PFSK-1 (cell line): ENCODE measurements around the gene SLC39A7.

Source experiments
- FOXP2 ChIP-seq: optimal IDR thresholded peaks from 2 replicates; pipeline ENCODE3; 2011; ENCODE audit warnings: borderline replicate concordance, control low read depth, inconsistent platforms; ENCODE audit not compliant: insufficient read depth; ENCODE audit errors: extremely low read length, extremely low read depth
- POLR2AphosphoS5 ChIP-seq: IDR thresholded peaks from 2 replicates; pipeline ENCODE4 v1.6.1; 2012; ENCODE audit warnings: low read depth, mild to moderate bottlenecking, control low read depth, low read length, moderate library complexity
- REST ChIP-seq, 2 experiments: IDR thresholded peaks; 2 replicates each; pipeline versions ENCODE4 v1.6.1 to v1.8.0; 2011 to 2012; ENCODE audit warnings: low read depth in 2 of 2, low read length in 2 of 2, control low read depth in 1 of 2, inconsistent platforms in 1 of 2, mild to moderate bottlenecking in 1 of 2, moderate library complexity in 1 of 2; ENCODE audit not compliant: insufficient read depth in 1 of 2
- SIN3A ChIP-seq: IDR thresholded peaks from 2 replicates; pipeline ENCODE4 v1.6.1; 2012; ENCODE audit warnings: mild to moderate bottlenecking, low read length, moderate library complexity, borderline replicate concordance; ENCODE audit not compliant: insufficient read depth
- TAF1 ChIP-seq: IDR thresholded peaks from 2 replicates; pipeline ENCODE4 v1.6.1; 2012; ENCODE audit warnings: low read length, control low read depth, borderline replicate concordance; ENCODE audit not compliant: insufficient read depth

The SLC39A7 gene

GRCh38 chr6:33178755-33179475, 21.8 kb upstream of the SLC39A7 start:
- no peak for TF ChIP-seq POLR2AphosphoS5
- no peak for TF ChIP-seq SIN3A
- no peak for TF ChIP-seq TAF1
- no peak for TF ChIP-seq REST (IDR thresholded peaks at IDR 0.05; ENCODE audit: insufficient read depth in 1 of 2, low read depth in 2 of 2, low read length in 2 of 2)
- TF ChIP-seq FOXP2 = no peak

GRCh38 chr6:33181141-33181540, 19.5 kb upstream of the SLC39A7 start:
- TF ChIP-seq SIN3A = no peak
- no peak for TF ChIP-seq TAF1
- TF ChIP-seq POLR2AphosphoS5 = no peak
- no peak for TF ChIP-seq REST (IDR thresholded peaks at IDR 0.05; ENCODE audit: insufficient read depth in 1 of 2, low read depth in 2 of 2, low read length in 2 of 2)
- no peak for TF ChIP-seq FOXP2

GRCh38 chr6:33183071-33183683, 17.5 kb upstream of the SLC39A7 start:
- TF ChIP-seq POLR2AphosphoS5 (no peak), REST (IDR thresholded peaks at IDR 0.05; ENCODE audit: insufficient read depth in 1 of 2, low read depth in 2 of 2, low read length in 2 of 2) (no peak), TAF1 (no peak), SIN3A (no peak), FOXP2 (no peak)

- no peak for TF ChIP-seq FOXP2
- TF ChIP-seq SIN3A = no peak
- no peak for TF ChIP-seq POLR2AphosphoS5
- TF ChIP-seq REST (IDR thresholded peaks at IDR 0.05; ENCODE audit: insufficient read depth in 1 of 2, low read depth in 2 of 2, low read length in 2 of 2) = no peak
Observed at GRCh38 chr6:33185190-33185589, 15.5 kb upstream of the SLC39A7 start.
